Central memory CD8-positive, alpha-beta T cell (primary cell): ENCODE results near the gene RAB3B.
A peak's percentile ranks its signal among the peaks of the same experiment; 100 is the strongest.
"Not testable (repeated sequence)": the region's sequence is repeated elsewhere in the genome, so short reads cannot be mapped to it uniquely, and the experiment has no call there.

ENCODE experiments used
- ATAC-seq: fragments of 150-1000 bp; cut with Tn5 transposase; replicated peaks from 2 replicates; pipeline ENCODE4 v1.10.0; 2022; ENCODE audit warnings: mild to moderate bottlenecking, moderate FRiP score, moderate number of reproducible peaks; ENCODE audit not compliant: poor library complexity, severe bottlenecking; ENCODE audit errors: extremely low read depth
- DNase-seq, 2 donors: peaks; one replicate each; pipeline ENCODE4 v3.0.0; 2021; ENCODE audit warnings: low spot score in 2 of 2
- H3K27ac Mint-ChIP-seq: one replicate; pipeline ENCODE4 v1.8.0; 2022; ENCODE audit warnings: low read depth, mild to moderate bottlenecking, moderate library complexity, mixed read lengths
- H3K27me3 Mint-ChIP-seq: one replicate; pipeline ENCODE4 v1.8.0; 2022; ENCODE audit warnings: mixed read lengths
- H3K36me3 Mint-ChIP-seq: one replicate; pipeline ENCODE4 v1.8.0; 2022; ENCODE audit warnings: mild to moderate bottlenecking, moderate library complexity, mixed read lengths; ENCODE audit not compliant: insufficient read depth
- H3K4me1 Mint-ChIP-seq: one replicate; pipeline ENCODE4 v1.8.0; 2022; ENCODE audit warnings: mixed read lengths
- H3K4me3 Mint-ChIP-seq: one replicate; pipeline ENCODE4 v1.8.0; 2022; ENCODE audit warnings: mild to moderate bottlenecking, moderate library complexity, mixed read lengths
- H3K9me3 Mint-ChIP-seq: one replicate; pipeline ENCODE4 v1.8.0; 2022; ENCODE audit warnings: mixed read lengths

Gene RAB3B

GRCh38 chr1:52007215-52008002, 16.9 kb upstream of the RAB3B start:
- Mint-ChIP-seq H3K4me1 (no peaks in the 10 kb centered on the region), H3K36me3 (no peaks in the 10 kb centered on the region), H3K9me3 (no peaks in the 10 kb centered on the region), H3K4me3 (no peak overlapping the region), H3K27me3 (peaks cover 24% of the 10 kb centered on the region), H3K27ac (no peak overlapping the region)
- ATAC-seq, result no peak
- DNase-seq, result no peak

- DNase-seq, H3K36me3 Mint-ChIP-seq, H3K9me3 Mint-ChIP-seq, H3K4me3 Mint-ChIP-seq, ATAC-seq, H3K27ac Mint-ChIP-seq, H3K4me1 Mint-ChIP-seq: not testable (repeated sequence)
- H3K27me3 Mint-ChIP-seq, result peaks cover 24% of the 10 kb centered on the region
These were observed 15.6 kb upstream of the RAB3B start for GRCh38 chr1:52006081-52006553.

- not testable (repeated sequence) for H3K4me1 Mint-ChIP-seq, ATAC-seq, H3K27ac Mint-ChIP-seq, H3K9me3 Mint-ChIP-seq, DNase-seq, H3K36me3 Mint-ChIP-seq, H3K4me3 Mint-ChIP-seq
- peaks cover 24% of the 10 kb centered on the region for H3K27me3 Mint-ChIP-seq
These were observed 15.0 kb upstream of the RAB3B start for GRCh38 chr1:52005548-52005947.

- H3K27ac Mint-ChIP-seq, result no peak overlapping the region
- no peaks in the 10 kb centered on the region for H3K9me3 Mint-ChIP-seq
- peaks cover 24% of the 10 kb centered on the region for H3K27me3 Mint-ChIP-seq
- DNase-seq (no peak), ATAC-seq (no peak)
- peaks cover 2% of the 10 kb centered on the region for H3K36me3 Mint-ChIP-seq
- H3K4me3 Mint-ChIP-seq, result no peak overlapping the region
- H3K4me1 Mint-ChIP-seq, result no peaks in the 10 kb centered on the region
These were observed 13.4 kb upstream of the RAB3B start for GRCh38 chr1:52003877-52004276.

GRCh38 chr1:52002038-52002917, 11.8 kb upstream of the RAB3B start:
- Mint-ChIP-seq H3K36me3 (peaks cover 2% of the 10 kb centered on the region), H3K4me1 (no peaks in the 10 kb centered on the region), H3K27me3 (peaks cover 21% of the 10 kb centered on the region), H3K27ac (no peak overlapping the region), H3K9me3 (no peaks in the 10 kb centered on the region), H3K4me3 (no peak overlapping the region)
- DNase-seq (peak in 1 of 2 donors; percentile 47), ATAC-seq (peak; percentile 71)

GRCh38 chr1:51998701-51999100, 8.2 kb upstream of the RAB3B start:
- Mint-ChIP-seq H3K9me3 (no peaks in the 10 kb centered on the region), H3K36me3 (peaks cover 2% of the 10 kb centered on the region), H3K4me3 (no peak overlapping the region), H3K4me1 (no peaks in the 10 kb centered on the region), H3K27ac (no peak overlapping the region), H3K27me3 (peaks cover 6% of the 10 kb centered on the region)
- DNase-seq (no peak), ATAC-seq (no peak)

- Mint-ChIP-seq H3K9me3 (no peaks in the 10 kb centered on the region), H3K27ac (no peak overlapping the region), H3K36me3 (peaks cover 2% of the 10 kb centered on the region), H3K4me1 (no peaks in the 10 kb centered on the region), H3K4me3 (no peak overlapping the region), H3K27me3 (peaks cover 13% of the 10 kb centered on the region)
- ATAC-seq (no peak), DNase-seq (no peak)
These were observed 7.5 kb upstream of the RAB3B start for GRCh38 chr1:51997974-51998382.

GRCh38 chr1:51989582-51990477, 670 bp downstream of the RAB3B start:
- Mint-ChIP-seq H3K9me3 (no peaks in the 10 kb centered on the region), H3K27me3 (peaks cover 38% of the 10 kb centered on the region), H3K4me1 (peaks cover 17% of the 10 kb centered on the region), H3K36me3 (peaks cover 8% of the 10 kb centered on the region), H3K4me3 (peak overlapping the region; percentile 74), H3K27ac (peak overlapping the region; percentile 68)
- ATAC-seq, result no peak
- DNase-seq, result no peak

GRCh38 chr1:51988254-51988653, 2.2 kb downstream of the RAB3B start:
- no peak overlapping the region for H3K27ac Mint-ChIP-seq

GRCh38 chr1:51986718-51987117, 3.8 kb downstream of the RAB3B start:
- H3K4me3 Mint-ChIP-seq, result no peak overlapping the region
- H3K36me3 Mint-ChIP-seq, result peaks cover 8% of the 10 kb centered on the region
- no peak for DNase-seq
- H3K27ac Mint-ChIP-seq, result no peak overlapping the region
- ATAC-seq, result no peak
- H3K27me3 Mint-ChIP-seq, result peaks cover 12% of the 10 kb centered on the region
- H3K4me1 Mint-ChIP-seq, result peaks cover 17% of the 10 kb centered on the region
- no peaks in the 10 kb centered on the region for H3K9me3 Mint-ChIP-seq

More at GRCh38 chr1:51988254-51988653, 2.2 kb downstream of the RAB3B start:
- ATAC-seq (no peak), DNase-seq (no peak)
- Mint-ChIP-seq H3K4me3 (no peak overlapping the region), H3K36me3 (peaks cover 8% of the 10 kb centered on the region), H3K9me3 (no peaks in the 10 kb centered on the region), H3K4me1 (peaks cover 17% of the 10 kb centered on the region), H3K27me3 (peaks cover 28% of the 10 kb centered on the region)

GRCh38 chr1:51982161-51982560, 8.3 kb downstream of the RAB3B start:
- Mint-ChIP-seq H3K4me3 (no peak overlapping the region), H3K9me3 (no peaks in the 10 kb centered on the region), H3K27me3 (no peaks in the 10 kb centered on the region), H3K27ac (no peak overlapping the region), H3K36me3 (no peaks in the 10 kb centered on the region), H3K4me1 (no peaks in the 10 kb centered on the region)
- ATAC-seq, result no peak
- no peak for DNase-seq

GRCh38 chr1:51981555-51981954, 8.9 kb downstream of the RAB3B start:
- no peak for DNase-seq
- Mint-ChIP-seq H3K27me3 (no peaks in the 10 kb centered on the region), H3K27ac (no peak overlapping the region), H3K36me3 (no peaks in the 10 kb centered on the region), H3K9me3 (no peaks in the 10 kb centered on the region), H3K4me3 (no peak overlapping the region), H3K4me1 (no peaks in the 10 kb centered on the region)
- ATAC-seq, result no peak
